Parathyroid adenoma (tissue), 2 donors: ENCODE results near the gene NME4.

Source experiments
- H2AFZ ChIP-seq: fragments of 300-600 bp; sonication (generic); one replicate; pipeline ENCODE4 v1.7.0; 2017; ENCODE audit warnings: antibody characterized with exemption, mild to moderate bottlenecking
- H3K27ac ChIP-seq: fragments of 300-600 bp; sonication (generic); one replicate; pipeline ENCODE4 v1.7.0; 2017
- H3K27me3 ChIP-seq: fragments of 300-600 bp; sonication (generic); one replicate; pipeline ENCODE4 v1.7.0; 2017; ENCODE audit warnings: low read length; ENCODE audit not compliant: control insufficient read depth, insufficient read depth
- H3K36me3 ChIP-seq: fragments of 300-600 bp; sonication (generic); one replicate; pipeline ENCODE4 v1.7.0; 2017; ENCODE audit warnings: low read length; ENCODE audit not compliant: control insufficient read depth, insufficient read depth
- H3K4me1 ChIP-seq: fragments of 300-600 bp; sonication (generic); one replicate; pipeline ENCODE4 v1.7.0; 2017; ENCODE audit warnings: control low read depth
- H3K4me2 ChIP-seq: fragments of 300-600 bp; sonication (generic); one replicate; pipeline ENCODE4 v1.7.0; 2017; ENCODE audit warnings: low read length
- H3K4me3 ChIP-seq: fragments of 300-600 bp; sonication (generic); one replicate; pipeline ENCODE4 v1.7.0; 2017; ENCODE audit warnings: low read depth, low read length
- H3K79me2 ChIP-seq: fragments of 300-600 bp; sonication (generic); one replicate; pipeline ENCODE4 v1.7.0; 2017; ENCODE audit warnings: control low read depth
- H3K9ac ChIP-seq: fragments of 300-600 bp; sonication (generic); one replicate; pipeline ENCODE4 v1.7.0; 2017; ENCODE audit warnings: mild to moderate bottlenecking
- H3K9me3 ChIP-seq: fragments of 300-600 bp; sonication (generic); one replicate; pipeline ENCODE4 v1.7.0; 2017; ENCODE audit warnings: low read length; ENCODE audit not compliant: control insufficient read depth
- CTCF ChIP-seq: fragments of 300-600 bp; sonication (generic); IDR thresholded peaks from one replicate; pipeline ENCODE4 v1.7.0; 2017; ENCODE audit warnings: antibody characterized with exemption, mild to moderate bottlenecking
- donor health status: primary hyperparathyroidism.

NME4 gene

GRCh38 chr16:424623-425081 lies 27.7 kb downstream of the NME4 start:
- Histone ChIP-seq H3K36me3 (no peaks in the 10 kb centered on the region), H3K4me2 (peak overlapping the region; percentile 97), H3K79me2 (peaks cover 14% of the 10 kb centered on the region), H3K27me3 (no peaks in the 10 kb centered on the region), H3K9me3 (no peaks in the 10 kb centered on the region), H3K4me1 (peaks cover 8% of the 10 kb centered on the region), H3K27ac (peak overlapping the region; percentile 80), H3K4me3 (peak overlapping the region; percentile 78), H2AFZ (peak overlapping the region; percentile 98), H3K9ac (no peak overlapping the region)
- no peak for TF ChIP-seq CTCF

- Histone ChIP-seq H3K27me3 (no peaks in the 10 kb centered on the region), H3K4me3 (peak within 1 kb of the TSS; percentile 79), H3K9me3 (no peaks in the 10 kb centered on the region), H3K9ac (no peak within 1 kb of the TSS), H2AFZ (peak within 1 kb of the TSS; percentile 98), H3K27ac (peak within 1 kb of the TSS; percentile 80), H3K79me2 (peaks cover 18% of the 10 kb centered on the region), H3K4me2 (peak within 1 kb of the TSS; percentile 97), H3K4me1 (peaks cover 8% of the 10 kb centered on the region), H3K36me3 (no peaks in the 10 kb centered on the region)
- TF ChIP-seq CTCF = peak; percentile 43
These were observed 28.2 kb downstream of the NME4 start, which contains the start of gene RAB11FIP3 for GRCh38 chr16:425082-425718. Gene RAB11FIP3, plus strand, starts transcription at chr16:425649. Its CDS starts 358 bp downstream, at chr16:426007.

GRCh38 chr16:425740-426114 lies 28.7 kb downstream of the NME4 start:
- Histone ChIP-seq H3K27ac (no peak overlapping the region), H3K79me2 (peaks cover 21% of the 10 kb centered on the region), H3K4me3 (peak overlapping the region; percentile 78), H3K27me3 (no peaks in the 10 kb centered on the region), H3K9me3 (no peaks in the 10 kb centered on the region), H3K4me2 (peak overlapping the region; percentile 97), H2AFZ (peak overlapping the region; percentile 98), H3K36me3 (no peaks in the 10 kb centered on the region), H3K4me1 (peaks cover 8% of the 10 kb centered on the region), H3K9ac (no peak overlapping the region)
- TF ChIP-seq CTCF = no peak

- peaks cover 24% of the 10 kb centered on the region for H3K79me2 ChIP-seq
- no peaks in the 10 kb centered on the region for H3K36me3 ChIP-seq
- H2AFZ ChIP-seq = peak overlapping the region; percentile 47
- peaks cover 8% of the 10 kb centered on the region for H3K4me1 ChIP-seq
- H3K27ac ChIP-seq = peak overlapping the region; percentile 30
- H3K4me3 ChIP-seq = peak overlapping the region; percentile 79
- no peak for TF ChIP-seq CTCF
- H3K9ac ChIP-seq = no peak overlapping the region
- H3K27me3 ChIP-seq = no peaks in the 10 kb centered on the region
- H3K9me3 ChIP-seq = no peaks in the 10 kb centered on the region
- peak overlapping the region; percentile 95 for H3K4me2 ChIP-seq
These were observed 29.3 kb downstream of the NME4 start for GRCh38 chr16:426115-426905.
